ENCODE measurements around the gene OR51B2. TPM values are rescaled to one million over a fixed set of nuclear protein-coding genes. Genes with fewer than 3 reads are reported as not detected.
"Not testable (repeated sequence)": the region's sequence is repeated elsewhere in the genome, so short reads cannot be mapped to it uniquely, and the experiment has no call there.

Gene OR51B2
- total RNA-seq, 2 donors from 2014 or later, result not detected

DNA sequence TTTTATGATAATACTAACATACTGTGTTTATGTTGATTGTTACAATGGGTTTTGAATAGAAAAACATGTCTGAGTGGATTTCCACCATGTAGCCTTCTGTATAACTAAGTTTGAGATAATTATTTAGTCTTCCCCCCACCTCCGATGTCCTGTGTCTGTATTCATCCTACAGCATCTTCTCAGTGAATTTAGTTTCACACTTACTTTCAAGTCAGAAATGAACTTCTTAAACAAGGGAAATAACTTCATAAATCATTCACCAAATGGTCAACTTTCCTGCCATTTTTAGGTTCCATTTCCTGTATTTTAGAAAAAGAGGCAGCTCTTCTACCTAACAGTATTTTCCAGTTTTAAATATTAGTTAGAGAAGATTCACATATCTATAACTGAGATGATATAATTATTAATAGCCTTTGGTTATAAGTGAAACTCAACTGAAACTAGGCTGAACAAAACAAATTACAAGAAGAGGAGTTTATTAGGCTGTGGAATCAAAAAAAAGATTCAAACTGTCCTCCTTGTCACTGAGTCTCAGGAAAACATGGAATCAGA, 15.8 kb upstream of the OR51B2 start:
- ATAC-seq, result no peak
- Mint-ChIP-seq H3K36me3 (no peaks in the 10 kb centered on the region), H3K27ac (no peak overlapping the region), H3K9me3 (no peaks in the 10 kb centered on the region)
- no peak for DNase-seq (ENCODE audit: low spot score in 2 of 2)

DNA sequence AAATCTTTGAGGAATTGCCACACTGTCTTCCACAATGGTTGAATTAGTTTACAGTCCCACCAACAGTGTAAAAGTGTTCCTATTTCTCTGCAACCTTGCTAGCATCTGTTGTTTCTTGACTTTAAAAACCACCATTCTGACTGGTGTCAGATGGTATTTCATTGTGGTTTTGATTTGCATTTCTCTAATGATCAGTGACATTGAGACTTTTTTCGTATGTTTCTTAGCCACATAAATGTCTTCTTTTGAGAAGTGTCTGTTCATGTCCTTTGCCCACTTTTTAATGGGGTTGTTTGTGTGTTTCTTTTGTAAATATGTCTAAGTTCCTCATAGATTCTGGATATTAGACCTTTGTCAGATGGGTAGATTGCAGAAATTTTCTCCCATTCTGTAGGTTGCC, 13.2 kb upstream of the OR51B2 start:
- H3K27ac Mint-ChIP-seq; H3K36me3 Mint-ChIP-seq; H3K9me3 Mint-ChIP-seq; ATAC-seq; DNase-seq (ENCODE audit: low spot score in 2 of 2): not testable (repeated sequence)

DNA sequence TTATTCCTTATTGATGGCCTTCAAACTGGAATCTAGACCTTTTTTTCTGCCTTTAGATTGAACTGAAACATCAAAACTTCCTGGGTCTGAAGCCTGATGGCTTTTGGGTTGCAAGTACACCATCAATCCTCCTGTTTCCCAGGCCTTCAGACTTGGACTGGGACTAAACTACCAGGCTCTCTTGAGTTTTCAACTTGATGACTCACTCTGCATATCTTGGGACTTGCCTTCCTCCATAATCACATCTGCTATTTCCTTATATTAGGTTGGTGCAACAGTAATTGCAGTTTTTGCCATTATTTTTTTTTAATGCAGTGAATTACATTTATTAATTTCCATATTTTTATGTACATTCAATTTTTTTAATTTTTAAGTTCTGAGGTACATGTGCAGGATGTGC, 12.2 kb upstream of the OR51B2 start:
- ATAC-seq, result no peak
- H3K27ac Mint-ChIP-seq, result no peak overlapping the region
- no peaks in the 10 kb centered on the region for H3K36me3 Mint-ChIP-seq
- H3K9me3 Mint-ChIP-seq, result no peaks in the 10 kb centered on the region
- DNase-seq (ENCODE audit: low spot score in 2 of 2), result no peak

DNA sequence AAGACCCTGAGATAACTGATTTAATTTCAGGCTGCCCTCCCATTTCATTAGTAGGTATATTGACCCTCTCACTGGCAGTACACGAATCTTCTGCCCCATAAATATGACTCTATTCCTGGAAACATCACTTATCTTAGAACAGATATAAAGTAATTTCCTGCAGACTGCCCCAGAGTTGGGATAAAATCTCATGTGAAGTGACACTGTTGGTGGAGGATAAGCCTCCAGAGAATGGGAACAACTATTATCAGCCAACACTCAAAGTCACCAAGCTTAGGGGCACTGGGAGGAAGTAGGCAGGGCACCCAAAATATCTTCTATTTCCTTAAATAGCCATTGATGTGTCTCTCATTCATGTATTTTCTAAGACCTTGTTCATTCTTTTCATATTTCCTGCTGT, 11.1 kb upstream of the OR51B2 start:
- Mint-ChIP-seq H3K27ac (no peak overlapping the region), H3K9me3 (no peaks in the 10 kb centered on the region), H3K36me3 (no peaks in the 10 kb centered on the region)
- DNase-seq (ENCODE audit: low spot score in 2 of 2) (no peak), ATAC-seq (no peak)

DNA sequence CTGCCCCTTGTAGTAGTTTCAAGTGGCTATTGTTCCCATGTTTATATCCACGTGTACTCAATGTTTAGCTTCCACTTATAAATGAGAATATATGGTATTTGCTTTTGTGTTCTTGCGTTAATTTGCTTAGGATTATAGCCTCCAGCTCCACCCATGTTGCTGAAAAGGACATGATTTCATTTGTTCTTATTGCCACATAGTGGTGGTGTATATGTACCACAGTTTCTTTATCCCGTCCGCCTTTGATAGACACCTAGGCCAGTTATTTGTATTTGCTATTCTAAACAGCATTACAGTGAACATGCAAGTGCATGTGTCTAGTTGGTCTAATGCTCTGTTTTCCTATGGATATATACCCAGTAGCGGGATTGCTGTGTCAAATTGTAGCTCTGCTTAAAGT, 6.8 kb downstream of the OR51B2 start:
- ATAC-seq (no peak), DNase-seq (ENCODE audit: low spot score in 2 of 2) (no peak)
- Mint-ChIP-seq H3K9me3 (peaks cover 0 to 3% of the 10 kb centered on the region in 2 donors), H3K27ac (no peak overlapping the region), H3K36me3 (no peaks in the 10 kb centered on the region)

DNA sequence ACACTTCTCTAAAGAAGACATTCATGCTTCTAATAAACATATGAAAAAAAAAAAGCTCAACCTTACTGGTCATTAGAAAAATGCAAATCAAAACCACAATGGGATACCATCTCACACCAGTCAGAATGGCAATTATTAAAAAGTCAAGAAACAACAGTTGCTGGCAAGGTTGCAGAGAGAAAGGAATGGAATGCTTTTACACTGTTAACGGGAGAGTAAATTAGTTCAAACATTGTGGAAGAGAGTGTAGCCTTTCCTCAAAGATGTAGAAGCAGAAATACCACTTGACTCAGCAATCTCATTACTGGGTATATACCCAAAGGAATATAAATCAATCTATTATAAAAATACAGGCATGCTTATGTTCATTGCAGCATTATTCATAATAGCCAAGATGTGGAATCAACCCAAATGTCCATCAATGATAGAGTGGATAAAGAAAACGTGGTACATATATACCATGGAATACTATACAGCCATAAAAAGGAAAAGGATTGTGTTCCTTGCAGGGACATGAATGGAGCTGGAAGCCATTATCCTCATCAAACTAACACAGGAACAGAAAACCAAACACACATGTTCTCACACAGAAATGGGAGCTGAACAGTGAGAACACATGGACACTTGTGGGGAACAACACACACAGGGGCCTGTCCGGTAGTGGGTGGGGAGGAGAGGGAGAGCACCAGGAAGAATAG, 10.6 kb downstream of the OR51B2 start:
- not testable (repeated sequence) for H3K27ac Mint-ChIP-seq; DNase-seq (ENCODE audit: low spot score in 2 of 2); ATAC-seq; H3K36me3 Mint-ChIP-seq; H3K9me3 Mint-ChIP-seq

DNA sequence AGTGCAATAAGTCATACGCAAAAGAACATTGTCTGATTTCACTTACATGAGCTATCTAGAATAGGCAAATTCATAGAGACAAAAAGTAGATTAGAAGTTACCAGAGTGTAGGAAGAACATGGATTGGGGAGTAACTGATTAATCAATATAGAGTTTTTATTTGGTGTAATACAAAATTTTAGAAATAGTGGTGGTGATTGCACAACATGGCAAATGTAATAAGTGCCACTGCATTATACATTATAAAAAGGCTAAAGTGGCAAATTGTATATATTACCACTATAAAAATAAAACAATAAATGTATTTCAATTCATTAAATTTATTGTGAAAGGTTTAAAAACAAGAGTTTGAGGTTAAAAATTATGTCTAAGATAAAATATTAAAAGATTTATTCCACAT, 13.7 kb downstream of the OR51B2 start:
- Mint-ChIP-seq H3K27ac (no peak overlapping the region), H3K9me3 (no peaks in the 10 kb centered on the region), H3K36me3 (no peaks in the 10 kb centered on the region)
- DNase-seq (ENCODE audit: low spot score in 2 of 2), result no peak
- no peak for ATAC-seq

DNA sequence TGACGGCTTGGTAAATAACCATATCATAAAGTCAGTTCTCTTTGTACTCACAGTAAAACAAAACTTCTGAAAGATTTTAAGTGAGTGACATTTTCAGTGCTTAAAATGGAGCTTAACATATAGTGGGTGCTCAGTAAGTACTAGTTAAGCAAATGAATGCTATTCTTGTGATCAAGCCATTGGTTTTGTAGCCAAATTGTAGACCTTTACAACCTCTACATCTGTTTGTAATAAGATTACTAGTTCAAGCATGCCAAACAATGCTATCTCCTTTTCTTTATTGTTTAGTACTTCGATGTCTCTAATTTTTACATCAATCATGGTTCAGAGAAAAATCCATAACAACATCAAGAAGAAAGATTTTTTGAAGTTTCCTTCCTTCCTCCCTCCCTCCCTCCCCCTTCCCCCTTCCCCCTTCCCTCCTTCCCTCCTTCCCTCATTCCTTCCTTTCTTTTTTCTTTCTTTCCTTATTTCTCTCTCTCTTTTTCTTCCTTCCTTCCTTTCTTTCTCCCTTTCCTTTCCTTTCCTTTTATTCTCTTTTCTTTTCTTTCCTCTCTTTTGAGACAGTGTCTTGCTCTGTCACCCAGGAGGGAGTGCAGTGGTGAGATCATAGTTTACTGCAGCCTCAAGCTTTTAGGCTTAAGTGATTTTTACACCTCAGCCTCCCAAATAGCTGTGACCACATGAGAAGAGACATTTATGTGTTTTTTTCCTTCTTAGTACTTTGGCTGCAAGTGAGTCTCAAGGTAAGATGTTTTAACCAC, 16.7 kb downstream of the OR51B2 start:
- no peak for ATAC-seq
- Mint-ChIP-seq H3K27ac (no peak overlapping the region), H3K36me3 (no peaks in the 10 kb centered on the region), H3K9me3 (no peaks in the 10 kb centered on the region)
- DNase-seq (ENCODE audit: low spot score in 2 of 2), result no peak

DNA sequence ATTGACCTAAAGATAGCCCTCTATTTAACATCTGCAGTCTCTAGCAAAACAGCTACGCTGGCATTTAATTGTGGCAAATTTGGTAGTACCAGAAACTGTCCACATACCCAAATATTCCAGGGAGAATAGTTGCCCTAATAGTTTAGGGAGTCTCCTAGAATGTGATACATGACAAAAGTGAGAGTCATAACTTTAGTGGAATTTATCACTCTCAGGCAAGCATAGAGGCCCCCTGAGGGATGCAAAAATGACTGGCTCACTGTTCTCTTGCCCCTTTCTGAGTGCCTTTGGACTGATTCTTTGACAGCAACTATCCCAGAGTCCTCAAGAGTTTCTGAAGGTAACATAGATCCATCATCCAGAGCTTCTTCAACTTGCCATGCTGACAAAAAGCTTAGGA, 20.1 kb downstream of the OR51B2 start:
- ATAC-seq, result no peak

DNA sequence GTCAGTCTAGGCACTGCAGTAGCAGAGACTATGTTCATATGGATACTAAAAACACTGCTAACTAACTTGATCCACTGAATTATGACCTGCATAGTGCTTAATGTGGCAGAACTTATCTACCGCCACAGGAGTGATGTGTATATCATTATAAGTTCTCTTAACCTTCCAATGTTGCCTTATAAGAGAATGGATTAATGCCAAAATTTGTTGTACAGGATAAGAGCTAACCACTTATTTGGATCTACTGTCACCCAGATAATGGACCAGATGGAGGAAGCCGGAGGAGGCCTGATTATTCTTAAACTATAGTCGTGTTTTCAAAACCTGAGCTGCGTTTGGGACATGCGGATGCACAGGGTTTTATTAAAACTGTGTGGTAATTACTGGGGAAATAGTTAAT, 20.5 kb downstream of the OR51B2 start:
- no peak overlapping the region for H3K27ac Mint-ChIP-seq
- ATAC-seq, result no peak

More for the DNA sequence above, 20.1 kb downstream of the OR51B2 start:
- Mint-ChIP-seq H3K27ac (no peak overlapping the region), H3K9me3 (no peaks in the 10 kb centered on the region), H3K36me3 (no peaks in the 10 kb centered on the region)
- no peak for DNase-seq (ENCODE audit: low spot score in 2 of 2)

DNA sequence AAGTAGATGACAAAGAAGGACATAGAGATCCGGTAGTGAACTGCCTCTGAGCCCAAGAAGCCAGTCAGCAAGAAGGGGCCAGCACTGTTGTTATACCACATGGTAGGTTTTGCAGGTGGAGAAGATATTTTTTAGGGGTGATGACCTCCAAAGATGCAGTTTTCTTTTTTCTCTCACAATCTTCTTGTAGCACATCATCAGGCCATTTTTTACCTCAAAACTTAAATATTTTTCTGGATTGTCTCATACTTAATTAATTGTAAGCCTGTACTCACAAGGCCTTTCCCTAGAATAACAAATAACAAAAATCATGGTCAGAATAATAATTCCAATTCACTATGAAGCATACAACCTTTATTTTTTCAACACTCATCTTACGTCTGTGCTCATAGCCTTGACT, 22.3 kb downstream of the OR51B2 start, which contains the start of gene OR51B4:
OR51B4 (minus strand) TSS at position 101 of the 400 bp plus-strand sequence; CDS start at position 101, 0 bp downstream.
- H3K9me3 Mint-ChIP-seq, result no peaks in the 10 kb centered on the region
- no peaks in the 10 kb centered on the region for H3K36me3 Mint-ChIP-seq
- ATAC-seq (no peak), DNase-seq (ENCODE audit: low spot score in 2 of 2) (no peak)
- H3K27ac Mint-ChIP-seq, result no peak within 1 kb of the TSS

More for the DNA sequence above, 20.5 kb downstream of the OR51B2 start:
- no peaks in the 10 kb centered on the region for H3K36me3 Mint-ChIP-seq
- no peak for DNase-seq (ENCODE audit: low spot score in 2 of 2)
- H3K9me3 Mint-ChIP-seq, result no peaks in the 10 kb centered on the region

DNA sequence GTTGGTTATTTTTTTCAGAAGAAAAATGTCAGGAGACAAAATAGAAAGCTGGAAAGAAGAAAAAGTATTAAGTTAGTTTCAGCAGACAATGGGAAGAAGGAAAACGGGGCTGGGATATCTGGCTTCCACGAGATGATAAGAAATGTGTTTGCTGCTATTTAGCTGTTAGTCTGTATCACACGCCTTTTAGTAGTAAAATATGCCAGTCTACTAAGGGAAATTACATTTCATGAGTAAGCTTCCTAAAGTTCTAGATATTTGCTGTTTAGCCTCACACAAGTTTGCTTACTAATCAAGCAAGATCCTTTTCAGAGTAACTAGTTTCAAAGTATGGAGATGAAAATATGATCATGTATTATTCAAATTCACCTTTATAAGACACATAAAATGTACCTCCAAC, 23.8 kb downstream of the OR51B2 start:
- Mint-ChIP-seq H3K27ac (no peak overlapping the region), H3K36me3 (no peaks in the 10 kb centered on the region), H3K9me3 (no peaks in the 10 kb centered on the region)
- DNase-seq (ENCODE audit: low spot score in 2 of 2) (no peak), ATAC-seq (no peak)

DNA sequence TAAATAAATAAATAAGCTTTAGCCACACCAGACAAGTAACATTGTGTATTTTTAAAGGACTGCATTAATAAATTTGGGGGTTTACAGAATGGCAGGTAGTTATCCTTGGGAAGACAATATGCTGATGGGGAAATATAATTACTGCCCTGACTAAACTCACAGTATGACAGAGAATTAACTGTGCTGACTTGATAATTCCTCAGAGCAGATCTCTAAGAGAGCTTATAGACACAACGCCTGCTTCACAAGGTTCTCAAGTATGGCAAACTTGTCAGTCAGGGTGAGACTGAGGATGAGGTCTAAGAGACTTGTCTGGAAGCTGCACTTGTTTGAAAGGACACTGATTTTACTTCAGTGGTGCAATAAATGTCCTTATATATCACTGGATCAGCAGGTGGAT, 25.6 kb downstream of the OR51B2 start:
- no peaks in the 10 kb centered on the region for H3K36me3 Mint-ChIP-seq
- ATAC-seq (no peak), DNase-seq (ENCODE audit: low spot score in 2 of 2) (no peak)
- H3K27ac Mint-ChIP-seq, result no peak overlapping the region
- H3K9me3 Mint-ChIP-seq, result no peaks in the 10 kb centered on the region

DNA sequence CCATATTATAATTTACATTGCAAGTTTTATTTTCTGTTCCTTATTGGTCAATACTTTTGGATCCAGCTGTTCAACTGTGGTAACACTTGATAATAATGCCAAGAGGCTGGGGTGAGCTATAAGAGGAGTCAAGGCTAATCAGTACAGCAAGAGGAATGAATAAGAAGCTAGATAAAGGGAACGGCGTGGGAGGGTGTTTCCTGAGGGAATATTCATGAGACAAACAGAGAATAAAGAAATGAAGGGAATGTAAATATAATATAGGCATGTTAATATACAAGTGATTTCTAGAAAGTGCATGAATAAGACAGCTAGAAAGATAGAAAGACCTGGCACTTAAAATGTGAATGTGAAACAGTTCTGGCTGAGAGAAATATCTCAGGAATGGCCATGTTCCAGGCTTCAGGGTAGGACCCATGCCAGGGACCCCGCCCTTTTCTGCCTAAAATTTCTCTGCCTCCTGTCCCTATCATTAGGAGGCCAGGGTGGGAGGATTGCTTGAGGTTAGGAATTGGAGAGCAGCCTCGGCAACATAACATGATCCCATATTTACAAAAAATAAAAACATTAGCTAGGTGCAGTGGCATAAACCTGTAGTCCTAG, 26.3 kb downstream of the OR51B2 start:
- no peak for ATAC-seq
- peak overlapping the region in 1 of 2 donors; percentile 31 for H3K27ac Mint-ChIP-seq
- no peaks in the 10 kb centered on the region for H3K9me3 Mint-ChIP-seq
- DNase-seq (ENCODE audit: low spot score in 2 of 2), result no peak
- H3K36me3 Mint-ChIP-seq, result no peaks in the 10 kb centered on the region

DNA sequence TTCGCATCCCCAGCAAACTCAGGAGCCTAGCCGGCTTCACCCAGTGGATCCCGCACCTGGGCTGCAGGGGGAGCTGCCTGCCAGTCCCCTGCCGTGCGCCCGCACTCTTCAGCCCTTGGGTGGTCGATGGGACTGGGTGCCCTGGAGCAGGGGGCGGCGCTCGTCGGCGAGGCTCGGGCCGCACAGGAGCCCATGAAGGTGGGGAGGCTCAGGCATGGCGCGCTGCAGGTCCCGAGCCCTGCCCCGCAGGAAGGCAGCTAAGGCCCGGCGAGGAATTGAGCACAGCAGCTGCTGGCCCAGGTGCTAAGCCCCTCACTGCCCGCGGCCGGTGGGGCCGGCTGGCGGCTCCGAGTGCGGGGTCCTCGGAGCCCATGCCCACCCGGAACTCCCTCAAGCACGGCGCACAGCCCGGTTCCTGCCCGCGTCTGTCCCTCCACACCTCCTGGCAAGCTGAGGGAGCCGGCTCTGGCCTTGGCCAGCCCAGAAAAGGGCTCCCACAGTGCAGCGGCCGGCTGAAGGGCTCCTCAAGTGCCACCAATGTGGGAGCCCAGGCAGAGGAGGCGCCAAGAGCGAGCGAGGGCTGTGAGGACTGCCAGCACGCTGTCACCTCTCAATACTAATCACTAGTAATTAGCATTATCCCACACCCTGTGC, 29.6 kb downstream of the OR51B2 start:
- DNase-seq (ENCODE audit: low spot score in 2 of 2); H3K9me3 Mint-ChIP-seq; ATAC-seq; H3K27ac Mint-ChIP-seq; H3K36me3 Mint-ChIP-seq: not testable (repeated sequence)

DNA sequence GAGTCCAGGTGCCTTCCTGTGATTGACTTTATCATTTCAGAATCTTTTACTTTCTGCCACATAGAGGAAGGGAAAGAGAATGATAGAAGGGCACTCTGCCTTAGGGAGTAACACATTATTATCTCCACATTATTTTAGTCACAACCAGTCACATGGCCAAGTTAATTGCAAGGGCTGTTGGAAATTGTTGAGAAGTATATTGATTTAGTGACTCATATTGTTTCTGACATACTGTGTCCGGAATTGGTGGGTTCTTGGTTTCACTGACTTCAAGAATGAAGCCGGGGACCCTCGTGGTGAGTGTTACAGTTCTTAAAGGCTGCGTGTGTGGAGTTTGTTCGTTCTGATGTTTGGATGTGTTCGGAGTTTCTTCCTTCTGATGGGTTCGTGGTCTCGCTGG, 31.1 kb downstream of the OR51B2 start:
- ATAC-seq, result no peak
- Mint-ChIP-seq H3K27ac (no peak overlapping the region), H3K36me3 (no peaks in the 10 kb centered on the region), H3K9me3 (no peaks in the 10 kb centered on the region)
- no peak for DNase-seq (ENCODE audit: low spot score in 2 of 2)
